Measurements from ENCODE around the gene CCDC82. TPM values are rescaled to one million over a fixed set of nuclear protein-coding genes. Genes with fewer than 3 reads are reported as not detected.

Gene CCDC82
- polyA plus RNA-seq, 1 of the 3 experiments (the other 2 are of a cell fraction), result 8.7 TPM

GRCh38 chr11:96316869-96317268, 72.8 kb downstream of the CCDC82 start (continued):
- TF ChIP-seq POLR2AphosphoS5 (IDR thresholded peaks at IDR 0.05; ENCODE audit: low read depth, low read length) (no peak), FOSL2 (IDR thresholded peaks at IDR 0.05; ENCODE audit: borderline replicate concordance, low read depth) (no peak), EZH2phosphoT487 (IDR thresholded peaks at IDR 0.05; ENCODE audit: borderline replicate concordance, low read depth) (no peak), SMC3 (IDR thresholded peaks at IDR 0.05; ENCODE audit: low read depth, low read length) (no peak), ELF1 (IDR thresholded peaks at IDR 0.05) (no peak), RXRA (IDR thresholded peaks at IDR 0.05; ENCODE audit: borderline replicate concordance, low read depth) (no peak), YY1 (IDR thresholded peaks at IDR 0.05; ENCODE audit: low read depth) (no peak), IRF3 (IDR thresholded peaks at IDR 0.05; ENCODE audit: low read depth, low read length) (no peak), MEF2A (IDR thresholded peaks at IDR 0.05; ENCODE audit: borderline replicate concordance, low read depth) (no peak)
- TF ChIP-seq, protein P1, sequence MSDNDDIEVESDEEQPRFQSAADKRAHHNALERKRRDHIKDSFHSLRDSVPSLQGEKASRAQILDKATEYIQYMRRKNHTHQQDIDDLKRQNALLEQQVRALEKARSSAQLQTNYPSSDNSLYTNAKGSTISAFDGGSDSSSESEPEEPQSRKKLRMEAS (IDR thresholded peaks at IDR 0.05; ENCODE audit: low read depth), result no peak

DNA sequence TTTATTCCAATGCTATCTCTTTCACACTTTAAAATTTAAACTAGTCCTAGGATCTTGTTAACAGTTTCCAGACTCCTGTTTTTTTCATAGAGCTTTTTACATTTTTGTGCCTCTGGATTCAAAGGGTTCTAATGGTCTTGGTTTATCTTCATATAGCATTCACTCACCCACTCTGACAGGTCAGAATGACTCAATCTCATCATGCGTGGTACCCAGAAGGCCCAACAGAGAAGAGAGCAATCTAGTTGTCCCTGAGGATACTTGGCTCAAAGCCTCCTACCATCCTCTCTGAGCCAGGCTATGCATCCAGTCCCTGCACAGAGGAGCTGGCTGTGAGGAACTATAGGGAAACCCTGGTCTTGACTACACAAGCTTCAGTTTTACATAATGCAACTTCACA, 74.2 kb downstream of the CCDC82 start:
- no peak overlapping the region for H3K9ac ChIP-seq
- ChIA-PET POLR2A (no interaction called here), CTCF (interaction anchor here (1.3 kb wide), 1 partner anchor 475 kb away, joined by 3 read pairs; no protein-coding TSS in a partner anchor)
- H3K4me1 ChIP-seq (ENCODE audit: control insufficient read depth in 1 of 2, insufficient read depth in 2 of 2, low read depth in 1 of 2, low read length in 1 of 2), result peaks cover 14 to 71% of the 10 kb centered on the region in 2 experiments
- TF ChIP-seq TCF12 (IDR thresholded peaks at IDR 0.05) (0 out of 2 replicates have a peak, but pooled peaks have one; percentile 7), RXRA (IDR thresholded peaks at IDR 0.05; ENCODE audit: borderline replicate concordance, low read depth) (no peak), JUND (IDR thresholded peaks at IDR 0.05) (no peak), RCOR1 (IDR thresholded peaks at IDR 0.05; ENCODE audit: low read length) (no peak), FOXM1 (IDR thresholded peaks at IDR 0.05; ENCODE audit: low read depth) (no peak), FOSL2 (IDR thresholded peaks at IDR 0.05; ENCODE audit: borderline replicate concordance, low read depth) (no peak), ELF1 (IDR thresholded peaks at IDR 0.05) (no peak), REST (IDR thresholded peaks at IDR 0.05; ENCODE audit: low read depth, low read length) (no peak), NFIC (IDR thresholded peaks at IDR 0.05; ENCODE audit: borderline replicate concordance) (no peak), IRF3 (IDR thresholded peaks at IDR 0.05; ENCODE audit: low read depth, low read length) (no peak), SMC3 (IDR thresholded peaks at IDR 0.05; ENCODE audit: low read depth, low read length) (no peak), ZBTB33 (IDR thresholded peaks at IDR 0.05; ENCODE audit: borderline replicate concordance, low read depth) (no peak), CHD2 (IDR thresholded peaks at IDR 0.05; ENCODE audit: low read length, partially characterized antibody) (no peak)
- TF ChIP-seq, protein P2, sequence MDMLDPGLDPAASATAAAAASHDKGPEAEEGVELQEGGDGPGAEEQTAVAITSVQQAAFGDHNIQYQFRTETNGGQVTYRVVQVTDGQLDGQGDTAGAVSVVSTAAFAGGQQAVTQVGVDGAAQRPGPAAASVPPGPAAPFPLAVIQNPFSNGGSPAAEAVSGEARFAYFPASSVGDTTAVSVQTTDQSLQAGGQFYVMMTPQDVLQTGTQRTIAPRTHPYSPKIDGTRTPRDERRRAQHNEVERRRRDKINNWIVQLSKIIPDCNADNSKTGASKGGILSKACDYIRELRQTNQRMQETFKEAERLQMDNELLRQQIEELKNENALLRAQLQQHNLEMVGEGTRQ (IDR thresholded peaks at IDR 0.05; ENCODE audit: borderline replicate concordance, low read depth, low read length), result no peak
- TF ChIP-seq, protein P1 (IDR thresholded peaks at IDR 0.05; ENCODE audit: low read depth), result no peak
- TF ChIP-seq, protein P3, sequence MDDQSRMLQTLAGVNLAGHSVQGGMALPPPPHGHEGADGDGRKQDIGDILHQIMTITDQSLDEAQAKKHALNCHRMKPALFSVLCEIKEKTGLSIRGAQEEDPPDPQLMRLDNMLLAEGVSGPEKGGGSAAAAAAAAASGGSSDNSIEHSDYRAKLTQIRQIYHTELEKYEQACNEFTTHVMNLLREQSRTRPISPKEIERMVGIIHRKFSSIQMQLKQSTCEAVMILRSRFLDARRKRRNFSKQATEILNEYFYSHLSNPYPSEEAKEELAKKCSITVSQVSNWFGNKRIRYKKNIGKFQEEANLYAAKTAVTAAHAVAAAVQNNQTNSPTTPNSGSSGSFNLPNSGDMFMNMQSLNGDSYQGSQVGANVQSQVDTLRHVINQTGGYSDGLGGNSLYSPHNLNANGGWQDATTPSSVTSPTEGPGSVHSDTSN (IDR thresholded peaks at IDR 0.05), result peak; percentile 36; the same call in 1 of the 2 replicates
- H3F3A ChIP-seq (replicated peaks; ENCODE audit: insufficient read depth), result peaks cover 27% of the 10 kb centered on the region
- 35% methylated on average over 1 of the region's 1 CpG for WGBS (ENCODE audit: low lambda C conversion rate)
- H3K27ac ChIP-seq (ENCODE audit: low read depth in 2 of 2, low read length in 1 of 2), result peak overlapping the region in 1 of 2 experiments; percentile 100; a peak in 3 of 4 replicates
- no peaks in the 10 kb centered on the region for H3K9me3 ChIP-seq
- H3K4me2 ChIP-seq, result no peak overlapping the region
- H4K20me1 ChIP-seq (ENCODE audit: insufficient read depth), result no peaks in the 10 kb centered on the region; the same call in 1 of the 2 replicates
- H3K9me2 ChIP-seq, result no peaks in the 10 kb centered on the region
- no peak for DNase-seq
- no peaks in the 10 kb centered on the region for H3K27me3 ChIP-seq (ENCODE audit: insufficient read depth)
- no peak overlapping the region for H2AFZ ChIP-seq (ENCODE audit: low read depth)
- peaks cover 2 to 3% of the 10 kb centered on the region in 2 experiments for H3K36me3 ChIP-seq (replicated peaks in 1 of 2; ENCODE audit: control insufficient read depth in 1 of 2, insufficient read depth in 2 of 2, low read length in 1 of 2)
- no peak overlapping the region for H3K4me3 ChIP-seq (ENCODE audit: low read depth in 2 of 2, low read length in 1 of 2)
- H3K79me2 ChIP-seq (ENCODE audit: insufficient read depth), result peaks cover 91% of the 10 kb centered on the region
